GM12878 (cell line): ENCODE measurements around the gene ZNF429. TPM values are rescaled to one million over a fixed set of nuclear protein-coding genes. Genes with fewer than 3 reads are reported as not detected.

ENCODE experiments used
- ATAC-seq: fragments of 200-7000 bp; cut with Tn5 transposase; 3 replicates; pipeline ENCODE4 v1.9.1; 2020; ENCODE audit warnings: mild to moderate bottlenecking, moderate library complexity
- BruUV-seq: library from RNA; stranded (reverse); fragments of 400-500 nt; replicated peaks from 2 replicates; lab custom pipeline; 2021; lab: Mats Ljungman, UMichigan
- CTCF ChIA-PET: fragments of 300-600 bp; sonication (Branson Sonifier 250); formaldehyde crosslinking; extraction: SDS; loops from one replicate; lab custom pipeline; 2021; ENCODE audit warnings: inconsistent platforms; lab: Yijun Ruan, JAX
- POLR2A ChIA-PET: fragments of 350-600 bp; formaldehyde crosslinking; extraction: SDS; loops from one replicate; lab custom pipeline; 2021; ENCODE audit warnings: inconsistent platforms; lab: Charles Lee
- RAD21 ChIA-PET: fragments of 300-600 bp; sonication (Branson Sonifier 250); formaldehyde crosslinking; loops from one replicate; lab custom pipeline; 2023; ENCODE audit warnings: antibody characterized with exemption; ENCODE audit not compliant: unreplicated experiment; lab: Charles Lee
- SMC1A ChIA-PET: fragments of 300-600 bp; sonication (Branson Sonifier 250); formaldehyde crosslinking; loops from one replicate; lab custom pipeline; 2023; ENCODE audit not compliant: unreplicated experiment, uncharacterized antibody; lab: Charles Lee
- DNase-seq: peaks from one replicate; pipeline ENCODE4 v3.0.0-alpha.2; 2011; ENCODE audit warnings: low read depth, low spot score
- FAIRE-seq: peaks from 3 replicates; lab custom pipeline; 2011; peaks lifted over from hg19 to GRCh38; lab: Jason Lieb, UNC
- H2AFZ ChIP-seq: 2 replicates; pipeline ENCODE4 v1.6.0; 2011; ENCODE audit warnings: low read depth, low read length, control low read depth; ENCODE audit not compliant: control insufficient read depth
- H3K27ac ChIP-seq: 2 replicates; pipeline ENCODE4 v1.5.1; 2011; ENCODE audit warnings: control low read depth; ENCODE audit not compliant: control insufficient read depth, insufficient read depth
- H3K27me3 ChIP-seq, 2 experiments: replicated peaks in 1 of 2; 2 replicates each; pipeline versions ENCODE4 v1.6.0 to v1.6.1; 2011; ENCODE audit warnings: low read length in 1 of 2; ENCODE audit not compliant: control insufficient read depth in 2 of 2, insufficient read depth in 2 of 2
- H3K36me3 ChIP-seq, 2 experiments: 2 replicates each; pipeline ENCODE4 v1.5.1; 2011; ENCODE audit warnings: low read length in 1 of 2; ENCODE audit not compliant: control insufficient read depth in 2 of 2, insufficient read depth in 2 of 2
- H3K4me1 ChIP-seq: 2 replicates; pipeline ENCODE4 v1.6.1; 2011; ENCODE audit warnings: mild to moderate bottlenecking, low read length, moderate library complexity, mixed read lengths; ENCODE audit not compliant: control insufficient read depth, insufficient read depth
- H3K4me2 ChIP-seq: 2 replicates; pipeline ENCODE4 v1.6.0; 2011; ENCODE audit warnings: control low read depth; ENCODE audit not compliant: control insufficient read depth, insufficient read depth
- H3K4me3 ChIP-seq: fragments of 200-600 bp; sonication (generic); 2 replicates; pipeline ENCODE4 v1.5.1; 2016
- H3K79me2 ChIP-seq: 2 replicates; pipeline ENCODE4 v1.6.0; 2011; ENCODE audit warnings: low read length; ENCODE audit not compliant: control insufficient read depth, insufficient read depth
- H3K9ac ChIP-seq: 2 replicates; pipeline ENCODE4 v1.8.0; 2011; ENCODE audit warnings: low read length, control low read depth, mixed read lengths; ENCODE audit not compliant: control insufficient read depth, insufficient read depth
- H3K9me3 ChIP-seq: replicated peaks from 3 replicates; pipeline ENCODE4 v1.5.1; 2011; ENCODE audit warnings: mild to moderate bottlenecking, low read length; ENCODE audit not compliant: control insufficient read depth, insufficient read depth
- H4K20me1 ChIP-seq: 2 replicates; pipeline ENCODE4 v1.6.0; 2011; ENCODE audit not compliant: control insufficient read depth, insufficient read depth
- ATF3 ChIP-seq: IDR thresholded peaks from 2 replicates; pipeline ENCODE4 v1.6.1; 2011; ENCODE audit warnings: low read depth, mild to moderate bottlenecking, low read length, moderate library complexity, borderline replicate concordance; ENCODE audit errors: extremely low read depth
- BMI1 ChIP-seq: fragments of 450-650 bp; IDR thresholded peaks from 2 replicates; pipeline ENCODE4 v1.6.1; 2016; ENCODE audit warnings: mild to moderate bottlenecking, moderate library complexity, borderline replicate concordance
- E4F1 ChIP-seq: fragments of 450-650 bp; IDR thresholded peaks from 2 replicates; pipeline ENCODE4 v1.6.1; 2018; ENCODE audit warnings: borderline replicate concordance, mild to moderate bottlenecking; ENCODE audit not compliant: partially characterized antibody
- NR2C2 ChIP-seq: IDR thresholded peaks from 2 replicates; pipeline ENCODE4 v1.6.1; 2011; ENCODE audit warnings: borderline replicate concordance, low read depth; ENCODE audit not compliant: control insufficient read depth, insufficient read length
- PAX8 ChIP-seq: fragments of 450-650 bp; IDR thresholded peaks from 2 replicates; pipeline ENCODE4 v1.6.1; 2017; ENCODE audit warnings: mild to moderate bottlenecking, moderate library complexity
- PML ChIP-seq: IDR thresholded peaks from 2 replicates; pipeline ENCODE4 v1.6.1; 2012; ENCODE audit warnings: low read length, inconsistent platforms
- RCOR1 ChIP-seq: conservative IDR thresholded peaks from 2 replicates; pipeline ENCODE4 v1.6.1; 2012; ENCODE audit warnings: low read depth, low read length, improper control_type of control experiment
- RFX5 ChIP-seq: IDR thresholded peaks from 2 replicates; pipeline ENCODE4 v1.6.1; 2011; ENCODE audit warnings: low read depth, low read length, improper control_type of control experiment
- STAT1 ChIP-seq: fragments of 450-650 bp; conservative IDR thresholded peaks from 2 replicates; pipeline ENCODE4 v1.6.1; 2014; ENCODE audit warnings: antibody characterized with exemption, mild to moderate bottlenecking
- STAT3 ChIP-seq: IDR thresholded peaks from 2 replicates; pipeline ENCODE4 v1.6.1; 2011; ENCODE audit warnings: low read depth, low read length, improper control_type of control experiment
- TCF12 ChIP-seq: IDR thresholded peaks from 2 replicates; pipeline ENCODE4 v1.6.1; 2011; ENCODE audit warnings: low read depth, mild to moderate bottlenecking, low read length
- TCF7 ChIP-seq: IDR thresholded peaks from 2 replicates; pipeline ENCODE4 v1.6.1; 2014; ENCODE audit warnings: antibody characterized with exemption, borderline replicate concordance
- ZBTB11 ChIP-seq: fragments of 450-650 bp; formaldehyde crosslinking; IDR thresholded peaks from 2 replicates; pipeline ENCODE4 v1.5.0; 2022; ENCODE audit warnings: mild to moderate bottlenecking, missing genetic modification characterization
- WGBS: methylation state at CpG from one replicate; pipeline ENCODE4 v1.1.6; 2016; ENCODE audit warnings: low lambda C conversion rate; ENCODE audit not compliant: insufficient replicate concordance, insufficient coverage; ENCODE audit errors: missing lambda C conversion rate; 5-methylcytosine and 5-hydroxymethylcytosine counted together
- in situ Hi-C: fragments of 300-500 bp; cut with MboI; formaldehyde crosslinking; loops from 9 replicates; pipeline ENCODE4 v1.14.3; 2018; ENCODE audit warnings: mixed read lengths
- intact Hi-C: fragments of 100-400 bp; cut with micrococcal nuclease; formaldehyde crosslinking; loops from one replicate; pipeline ENCODE4 v1.14.2; 2022; ENCODE audit not compliant: unreplicated experiment
- polyA plus RNA-seq, 11 experiments: library from polyadenylated mRNA; depleted of rRNA in 4 of 11; unstranded in 6 of 11; stranded (reverse) in 5 of 11; fragments of >200 nt; fragmentation: Nextera tagmentation in 4 of 11; fragmentation: Illumina TruSeq in 1 of 11; extraction: Ambion mirVana in 4 of 11; extraction: Trizol in 1 of 11; gene quantifications; 1 replicate in 1 of 11; 2 replicates in 10 of 11; pipeline versions ENCODE4 v1.2.1 to v1.2.3, GENCODE V29; 2011 to 2016; ENCODE audit warnings: inconsistent platforms in 2 of 11, missing spikeins in 2 of 11, low read depth in 1 of 11
- total RNA-seq, 4 experiments: library from RNA; depleted of rRNA in 3 of 4; stranded (reverse); fragments of >200 nt in 3 of 4; fragmentation: Illumina TruSeq in 1 of 4; extraction: Trizol in 1 of 4; gene quantifications; 2 replicates each; pipeline versions ENCODE4 v1.2.1 to v1.2.3, GENCODE V29; 2013 to 2021

The ZNF429 gene
- total and polyA plus RNA-seq, 10 of the 15 experiments (the other 5 are each of a cell fraction or from before 2014, with no cell fraction given), result 1.4 to 4.3 (median 2.8) TPM

- RAD21 ChIA-PET, result no interaction called here
- CTCF ChIA-PET, result no interaction called here
- H3K27ac ChIP-seq, result no peak overlapping the region
- DNase-seq (no peak), ATAC-seq (no peak), FAIRE-seq (no peak)
- H2AFZ ChIP-seq, result no peak overlapping the region
- no peak overlapping the region for H3K9ac ChIP-seq
- SMC1A ChIA-PET, result no interaction called here
- no peaks in the 10 kb centered on the region for H3K4me1 ChIP-seq
- H3K9me3 ChIP-seq, result no peaks in the 10 kb centered on the region; the same call in 2 of the 3 replicates
- intact Hi-C loops, result no loop called here
- BruUV-seq, result no TSS peak
- 2% methylated on average over 3 of the region's 3 CpGs for WGBS
- H3K4me3 ChIP-seq, result no peak overlapping the region
- no peak overlapping the region for H3K4me2 ChIP-seq
- POLR2A ChIA-PET, result no interaction called here
- H4K20me1 ChIP-seq, result no peaks in the 10 kb centered on the region
- no peaks in the 10 kb centered on the region for H3K79me2 ChIP-seq
- in situ Hi-C loops, result no loop called here
- H3K27me3 ChIP-seq, result no peaks in the 10 kb centered on the region
- H3K36me3 ChIP-seq, result no peaks in the 10 kb centered on the region
- TF ChIP-seq ZBTB11 (CRISPR knock-in tag) (no peak), NR2C2 (no peak), PAX8 (no peak), ATF3 (no peak), E4F1 (no peak), PML (no peak), TCF7 (no peak), TCF12 (no peak), STAT1 (no peak), RFX5 (no peak), RCOR1 (no peak), BMI1 (no peak), STAT3 (no peak)
These were observed 88.8 kb downstream of the ZNF429 start for GRCh38 chr19:21593934-21594820.
